Fibroblast of the aortic adventitia (primary cell): ENCODE data around the gene CUL7. TPM values are rescaled to one million over a fixed set of nuclear protein-coding genes. Genes with fewer than 3 reads are reported as not detected.

Source experiments
- DNase-seq: peaks from one replicate; pipeline ENCODE4 v3.0.0-alpha.2; 2010; ENCODE audit warnings: low read depth
- H3K4me3 ChIP-seq: 2 replicates; pipeline ENCODE4 v1.5.1; 2011; ENCODE audit warnings: low read depth, mild to moderate bottlenecking, control low read depth, low read length, moderate library complexity
- total RNA-seq: library from RNA; depleted of rRNA; stranded (reverse); fragments of >200 nt; gene quantifications from 2 replicates; pipeline ENCODE4 v1.2.3, GENCODE V29; 2012; ENCODE audit warnings: low replicate concordance
- TF ChIP-seq, protein P1 (sequence below): IDR thresholded peaks from 2 replicates; pipeline ENCODE4 v1.5.1; 2011; ENCODE audit warnings: mild to moderate bottlenecking, low read length, control low read depth, inconsistent platforms; ENCODE audit not compliant: insufficient read depth

Gene CUL7
- total RNA-seq, 1 donor = 31.6 TPM

DNA sequence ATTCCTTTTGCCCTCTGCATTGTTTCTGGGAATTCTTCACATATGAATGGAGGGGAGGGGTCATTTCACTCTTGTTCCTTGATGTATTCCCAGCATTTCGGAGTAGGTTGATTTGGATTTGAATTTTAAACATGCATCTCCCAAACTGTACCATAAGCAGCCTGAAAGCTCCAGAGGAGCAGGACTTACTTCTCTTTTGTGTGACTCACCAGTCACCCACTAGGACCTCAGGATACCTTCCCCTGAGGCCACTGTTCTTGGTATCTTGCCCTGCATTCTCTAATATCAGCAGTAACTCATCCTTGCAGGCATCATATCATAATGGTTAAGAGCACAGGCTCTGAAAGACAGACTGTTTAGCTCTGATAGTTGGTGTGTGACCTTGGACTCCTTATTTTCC lies 4.9 kb upstream of the CUL7 start:
- peak overlapping the region; percentile 84 for H3K4me3 ChIP-seq
- TF ChIP-seq, protein P1, sequence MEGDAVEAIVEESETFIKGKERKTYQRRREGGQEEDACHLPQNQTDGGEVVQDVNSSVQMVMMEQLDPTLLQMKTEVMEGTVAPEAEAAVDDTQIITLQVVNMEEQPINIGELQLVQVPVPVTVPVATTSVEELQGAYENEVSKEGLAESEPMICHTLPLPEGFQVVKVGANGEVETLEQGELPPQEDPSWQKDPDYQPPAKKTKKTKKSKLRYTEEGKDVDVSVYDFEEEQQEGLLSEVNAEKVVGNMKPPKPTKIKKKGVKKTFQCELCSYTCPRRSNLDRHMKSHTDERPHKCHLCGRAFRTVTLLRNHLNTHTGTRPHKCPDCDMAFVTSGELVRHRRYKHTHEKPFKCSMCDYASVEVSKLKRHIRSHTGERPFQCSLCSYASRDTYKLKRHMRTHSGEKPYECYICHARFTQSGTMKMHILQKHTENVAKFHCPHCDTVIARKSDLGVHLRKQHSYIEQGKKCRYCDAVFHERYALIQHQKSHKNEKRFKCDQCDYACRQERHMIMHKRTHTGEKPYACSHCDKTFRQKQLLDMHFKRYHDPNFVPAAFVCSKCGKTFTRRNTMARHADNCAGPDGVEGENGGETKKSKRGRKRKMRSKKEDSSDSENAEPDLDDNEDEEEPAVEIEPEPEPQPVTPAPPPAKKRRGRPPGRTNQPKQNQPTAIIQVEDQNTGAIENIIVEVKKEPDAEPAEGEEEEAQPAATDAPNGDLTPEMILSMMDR = no peak
- DNase-seq = no peak

DNA sequence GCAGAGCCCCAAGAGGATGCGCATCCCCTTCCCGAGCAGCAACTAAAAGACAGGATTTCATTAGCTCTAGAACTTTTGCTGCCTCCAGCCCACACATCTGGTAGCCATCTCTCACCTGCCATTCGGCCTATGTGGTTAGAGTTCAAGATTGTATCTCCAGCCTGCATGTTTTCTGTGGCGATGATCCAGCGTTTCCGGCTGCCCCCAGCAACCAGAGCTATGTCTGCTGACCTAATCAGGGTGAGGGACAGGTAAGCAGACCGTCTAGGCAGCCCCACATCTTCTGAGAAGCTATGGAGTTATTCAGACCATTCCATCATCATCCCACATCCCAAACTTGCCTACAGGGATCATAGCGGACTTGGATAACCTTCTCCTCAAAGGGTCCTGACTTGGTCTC lies 2.3 kb upstream of the CUL7 start:
- DNase-seq = no peak
- TF ChIP-seq, protein P1 = no peak
- H3K4me3 ChIP-seq = no peak overlapping the region

DNA sequence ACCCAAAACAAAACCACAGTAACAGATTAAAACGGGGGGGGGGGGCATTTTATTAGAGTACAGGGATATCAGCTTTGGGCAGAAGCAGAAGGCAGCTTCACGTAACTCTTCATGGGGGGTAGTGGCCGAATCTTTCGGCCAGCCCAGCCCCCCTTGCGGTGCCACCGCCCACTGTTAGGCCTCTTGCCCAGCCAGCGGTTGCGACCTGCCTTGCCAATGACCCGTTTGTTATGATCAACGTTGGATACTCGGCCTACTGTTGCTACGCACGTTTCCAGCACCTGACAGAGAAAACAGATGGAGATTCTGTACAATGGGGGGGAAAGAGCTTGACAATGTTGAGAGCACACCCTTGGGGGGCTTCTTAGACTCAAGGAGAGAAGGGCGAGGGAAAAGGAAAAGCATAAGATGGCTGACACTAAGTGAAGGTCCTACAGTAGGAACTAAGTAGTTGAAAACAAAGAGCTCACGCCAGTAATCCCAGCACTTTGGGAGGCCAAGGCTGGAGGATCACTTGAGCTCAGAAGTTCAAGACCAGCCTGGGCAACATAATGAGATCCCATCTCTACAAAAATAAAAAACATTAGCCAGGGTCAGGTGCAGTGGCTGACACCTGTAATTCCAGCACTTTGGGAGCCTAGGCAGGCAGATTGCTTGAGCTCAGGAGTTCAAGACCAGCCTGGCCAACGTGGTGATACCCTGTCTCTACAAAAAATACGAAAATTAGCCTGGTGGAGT lies 724 bp upstream of the CUL7 start:
- peak overlapping the region; percentile 87 for H3K4me3 ChIP-seq
- TF ChIP-seq, protein P1 = no peak
- no peak for DNase-seq

DNA sequence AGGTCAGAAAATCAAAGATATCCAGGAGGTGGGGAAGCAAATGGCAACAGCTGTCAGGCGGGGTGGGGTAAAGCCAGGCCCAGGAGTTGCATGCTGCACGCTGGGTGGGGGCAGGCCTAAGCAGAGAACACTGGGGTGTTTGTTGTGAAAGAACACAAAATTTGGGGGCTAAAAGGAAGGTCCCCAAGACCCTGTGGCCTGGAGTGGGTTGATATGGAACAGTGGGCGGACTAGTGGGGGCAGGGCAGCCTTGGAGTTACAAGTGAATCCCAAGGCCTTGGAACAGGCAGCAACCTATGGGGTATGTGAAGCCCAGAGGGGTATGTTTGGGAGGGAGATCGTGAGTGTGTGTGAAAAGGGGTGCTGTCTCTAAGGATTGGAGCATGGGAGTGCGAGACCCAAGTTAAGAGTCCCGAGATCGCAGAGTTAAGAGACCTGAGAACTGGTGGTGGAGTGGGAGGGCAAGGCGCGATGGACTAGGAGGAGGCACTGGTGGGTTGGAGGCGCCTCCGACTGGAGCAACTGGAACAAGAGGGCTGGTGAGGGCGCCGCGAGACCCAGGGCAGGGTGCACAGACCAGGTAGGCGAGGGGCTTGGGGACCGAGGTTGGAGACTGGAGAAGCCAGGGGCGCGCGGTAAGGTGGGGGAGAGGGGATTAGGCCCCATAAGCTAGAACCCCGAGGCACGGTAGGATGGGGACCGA lies 658 bp downstream of the CUL7 start:
- DNase-seq = peak; percentile 29
- H3K4me3 ChIP-seq = peak overlapping the region; percentile 87
- TF ChIP-seq, protein P1 = no peak

DNA sequence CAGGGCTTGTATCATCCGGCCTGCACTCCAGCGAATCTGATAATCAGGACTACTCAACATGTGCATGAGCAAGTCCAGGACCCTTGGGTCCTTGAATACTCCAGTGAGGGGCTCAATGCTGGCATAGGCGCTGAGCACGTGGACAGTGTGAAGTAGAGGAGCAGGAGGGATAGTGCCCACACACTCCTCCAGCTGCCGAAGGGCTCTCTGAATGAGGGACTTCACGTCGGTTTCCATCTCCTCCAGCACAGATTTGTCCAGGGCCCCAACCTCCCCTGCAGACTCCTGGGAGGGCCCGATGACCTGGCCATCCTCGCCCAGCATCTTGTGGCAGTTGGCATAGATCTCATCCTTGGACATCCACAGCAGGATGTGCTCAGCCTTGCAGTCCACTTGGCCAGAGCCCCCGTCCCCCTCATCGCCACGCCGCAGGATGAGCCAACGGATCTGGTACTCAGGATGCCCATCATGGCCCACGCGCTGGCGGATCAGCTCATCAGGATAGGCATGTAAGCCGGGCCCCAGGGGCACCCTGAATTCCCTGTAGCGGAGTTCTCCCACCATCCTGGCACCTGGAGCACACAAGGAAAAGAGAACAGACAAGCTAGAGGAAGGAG lies 1.3 kb downstream of the CUL7 start:
- H3K4me3 ChIP-seq = peak overlapping the region; percentile 87
- DNase-seq = no peak
- TF ChIP-seq, protein P1 = no peak

DNA sequence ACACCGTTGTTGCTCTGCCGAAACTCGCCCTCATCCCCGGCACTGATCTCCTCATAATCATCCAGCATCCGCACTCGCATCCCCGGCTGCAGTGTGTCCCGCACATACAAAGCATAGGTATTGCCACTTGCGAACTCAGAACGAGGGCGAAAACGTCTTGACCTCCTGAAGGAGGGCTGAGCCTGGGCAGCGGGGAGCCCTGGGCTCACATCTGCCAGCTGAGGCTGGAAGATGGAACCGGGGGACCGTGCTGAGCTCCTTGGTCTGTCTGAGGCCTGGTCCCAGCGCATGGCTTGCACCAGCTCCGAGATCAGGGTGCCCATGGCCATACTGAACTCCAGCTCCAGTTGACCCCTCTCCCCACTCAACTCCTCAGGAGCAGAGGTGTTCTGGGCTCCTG lies 2.7 kb downstream of the CUL7 start:
- no peak for DNase-seq
- TF ChIP-seq, protein P1 = no peak
- no peak overlapping the region for H3K4me3 ChIP-seq
